HEK293 (cell line): ENCODE measurements around the gene EBLN2.

Experiments
- CTCF ChIA-PET: fragments of 350-600 bp; formaldehyde crosslinking; extraction: SDS; loops from one replicate; lab custom pipeline; 2021; ENCODE audit warnings: antibody characterized with exemption; lab: Yijun Ruan, JAX
- POLR2A ChIA-PET: fragments of 300-600 bp; formaldehyde crosslinking; extraction: SDS; loops from one replicate; lab custom pipeline; 2020; ENCODE audit warnings: antibody characterized with exemption, inconsistent platforms; lab: Yijun Ruan, JAX
- H3K27ac ChIP-seq: fragments of 200-500 bp; sonication (Bioruptor generic); 2 replicates; pipeline ENCODE4 v1.5.1; 2014; ENCODE audit warnings: low read depth, low read length, control low read depth, inconsistent platforms; ENCODE audit errors: extremely low read depth
- H3K36me3 ChIP-seq, 2 experiments: fragments of 200-500 bp in 1 of 2; sonication (Bioruptor generic) in 1 of 2; 1 replicate in 1 of 2; 2 replicates in 1 of 2; pipeline ENCODE4 v1.5.1; 2014 to 2017; ENCODE audit warnings: inconsistent platforms in 2 of 2, low read length in 2 of 2; ENCODE audit not compliant: control insufficient read depth in 2 of 2, insufficient read depth in 1 of 2
- H3K4me1 ChIP-seq: fragments of 200-500 bp; sonication (Bioruptor generic); 2 replicates; pipeline ENCODE4 v1.5.1; 2014; ENCODE audit warnings: mild to moderate bottlenecking, low read length, inconsistent platforms; ENCODE audit not compliant: control insufficient read depth, insufficient read depth
- H3K4me3 ChIP-seq: 2 replicates; pipeline ENCODE4 v1.5.1; 2011; ENCODE audit warnings: low read depth, mild to moderate bottlenecking, control low read depth, low read length, moderate library complexity
- H3K9me3 ChIP-seq: fragments of 200-500 bp; sonication (Bioruptor generic); 2 replicates; pipeline ENCODE4 v1.5.1; 2014; ENCODE audit warnings: low read depth, low read length, inconsistent platforms; ENCODE audit not compliant: control insufficient read depth, insufficient read depth
- HOXD13 ChIP-seq: sonication (generic); formaldehyde crosslinking; IDR thresholded peaks from 2 replicates; pipeline ENCODE4 v1.8.0; 2022; ENCODE audit warnings: missing genetic modification reagents, borderline replicate concordance
- KLF8 ChIP-seq: fragments of 450-650 bp; formaldehyde crosslinking; IDR thresholded peaks from 2 replicates; pipeline ENCODE4 v1.5.1; 2016; ENCODE audit warnings: missing biosample characterization, missing genetic modification characterization
- SP7 ChIP-seq: fragments of 450-650 bp; formaldehyde crosslinking; IDR thresholded peaks from 2 replicates; pipeline ENCODE4 v1.5.1; 2016; ENCODE audit warnings: missing biosample characterization, missing genetic modification characterization
- ZFP3 ChIP-seq: fragments of 450-650 bp; formaldehyde crosslinking; IDR thresholded peaks from 2 replicates; pipeline ENCODE4 v1.5.1; 2016; ENCODE audit warnings: low read depth, missing biosample characterization, missing genetic modification characterization
- ZIC2 ChIP-seq: fragments of 450-650 bp; formaldehyde crosslinking; IDR thresholded peaks from 2 replicates; pipeline ENCODE4 v1.5.1; 2016; ENCODE audit warnings: missing biosample characterization, missing genetic modification characterization
- ZNF16 ChIP-seq: fragments of 450-650 bp; formaldehyde crosslinking; IDR thresholded peaks from 2 replicates; pipeline ENCODE4 v1.5.1; 2016; ENCODE audit warnings: low read depth, missing biosample characterization, missing genetic modification characterization
- ZNF24 ChIP-seq: fragments of 450-650 bp; formaldehyde crosslinking; IDR thresholded peaks from 2 replicates; pipeline ENCODE4 v1.5.1; 2016; ENCODE audit warnings: missing biosample characterization, missing genetic modification characterization
- ZNF302 ChIP-seq: fragments of 450-650 bp; formaldehyde crosslinking; IDR thresholded peaks from 2 replicates; pipeline ENCODE4 v1.5.1; 2016; ENCODE audit warnings: missing biosample characterization, missing genetic modification characterization, low read depth
- ZNF404 ChIP-seq: fragments of 450-650 bp; formaldehyde crosslinking; IDR thresholded peaks from 2 replicates; pipeline ENCODE4 v1.5.1; 2017; ENCODE audit warnings: missing biosample characterization, missing genetic modification characterization
- ZNF423 ChIP-seq: fragments of 450-650 bp; formaldehyde crosslinking; IDR thresholded peaks from 2 replicates; pipeline ENCODE4 v1.5.1; 2016; ENCODE audit warnings: missing biosample characterization, missing genetic modification characterization
- ZNF510 ChIP-seq: fragments of 450-650 bp; formaldehyde crosslinking; IDR thresholded peaks from 2 replicates; pipeline ENCODE4 v1.5.1; 2018; ENCODE audit warnings: mild to moderate bottlenecking, missing genetic modification characterization, missing biosample characterization; ENCODE audit not compliant: insufficient replicate concordance
- ZNF560 ChIP-seq: fragments of 450-650 bp; formaldehyde crosslinking; IDR thresholded peaks from 2 replicates; pipeline ENCODE4 v1.5.1; 2017; ENCODE audit warnings: missing biosample characterization, missing genetic modification characterization, borderline replicate concordance
- ZNF677 ChIP-seq: fragments of 450-650 bp; IDR thresholded peaks from 2 replicates; pipeline ENCODE4 v1.5.0; 2018; ENCODE audit warnings: missing biosample characterization, mild to moderate bottlenecking, missing genetic modification characterization, moderate library complexity
- ZNF837 ChIP-seq: fragments of 450-650 bp; formaldehyde crosslinking; IDR thresholded peaks from 2 replicates; pipeline ENCODE4 v1.5.1; 2016; ENCODE audit warnings: missing biosample characterization, missing genetic modification characterization
- ZSCAN30 ChIP-seq: fragments of 450-650 bp; IDR thresholded peaks from 2 replicates; pipeline ENCODE4 v1.5.1; 2018; ENCODE audit warnings: missing biosample characterization, mild to moderate bottlenecking, missing genetic modification characterization, moderate library complexity
- TF ChIP-seq, protein P1 (sequence below): IDR thresholded peaks from 2 replicates; pipeline ENCODE4 v1.6.1; 2011; ENCODE audit warnings: mild to moderate bottlenecking, low read depth, low read length, borderline replicate concordance
- TF ChIP-seq, protein P2 (sequence below): fragments of 450-650 bp; formaldehyde crosslinking; IDR thresholded peaks from 2 replicates; pipeline ENCODE4 v1.5.1; 2016; ENCODE audit warnings: missing biosample characterization, missing genetic modification characterization
- TF ChIP-seq, protein P3 (sequence below): fragments of 450-650 bp; formaldehyde crosslinking; IDR thresholded peaks from 2 replicates; pipeline ENCODE4 v1.5.1; 2017; ENCODE audit warnings: missing biosample characterization, mild to moderate bottlenecking, missing genetic modification characterization, moderate library complexity
- TF ChIP-seq, protein P4 (sequence below): fragments of 450-650 bp; formaldehyde crosslinking; IDR thresholded peaks from 2 replicates; pipeline ENCODE4 v1.5.1; 2016; ENCODE audit warnings: missing biosample characterization, missing genetic modification characterization
- TF ChIP-seq, protein P5 (sequence below): fragments of 450-650 bp; formaldehyde crosslinking; IDR thresholded peaks from 2 replicates; pipeline ENCODE4 v1.5.1; 2017; ENCODE audit warnings: missing biosample characterization, missing genetic modification characterization

The EBLN2 gene

DNA sequence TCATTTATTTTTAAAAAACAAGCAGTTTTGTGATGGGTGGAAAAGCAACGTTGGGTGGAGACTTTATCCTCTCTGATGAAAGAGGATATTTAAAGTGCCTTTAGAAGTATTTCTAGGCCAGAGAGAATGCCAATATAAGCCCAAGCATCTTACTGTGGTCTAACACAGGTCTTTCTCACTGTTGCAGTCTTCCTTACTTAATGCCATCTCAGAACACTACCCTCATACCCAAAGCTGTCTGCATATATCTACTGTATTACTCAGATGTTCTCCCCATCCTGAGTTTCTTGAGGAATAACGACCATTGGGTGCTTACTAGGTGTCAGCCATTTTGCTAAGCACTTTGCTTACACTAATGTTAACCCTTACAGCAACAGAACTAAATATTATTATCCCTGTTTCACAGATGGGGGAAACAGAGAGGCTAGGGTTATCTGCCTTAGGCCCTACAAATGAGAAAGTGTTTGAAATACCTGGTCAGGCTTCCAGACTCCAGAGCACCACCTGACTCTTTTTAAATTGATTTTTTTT lies 29.8 kb upstream of the EBLN2 start:
- TF ChIP-seq ZNF560 (tag by site-specific recombination) = no peak
- no peak for TF ChIP-seq ZNF423 (tag by site-specific recombination)
- no peak overlapping the region for H3K4me3 ChIP-seq
- H3K4me1 ChIP-seq = peaks cover 7% of the 10 kb centered on the region
- no peaks in the 10 kb centered on the region for H3K9me3 ChIP-seq
- ChIA-PET POLR2A (no interaction called here), CTCF (no interaction called here)
- no peaks in the 10 kb centered on the region for H3K36me3 ChIP-seq
- no peak overlapping the region for H3K27ac ChIP-seq

DNA sequence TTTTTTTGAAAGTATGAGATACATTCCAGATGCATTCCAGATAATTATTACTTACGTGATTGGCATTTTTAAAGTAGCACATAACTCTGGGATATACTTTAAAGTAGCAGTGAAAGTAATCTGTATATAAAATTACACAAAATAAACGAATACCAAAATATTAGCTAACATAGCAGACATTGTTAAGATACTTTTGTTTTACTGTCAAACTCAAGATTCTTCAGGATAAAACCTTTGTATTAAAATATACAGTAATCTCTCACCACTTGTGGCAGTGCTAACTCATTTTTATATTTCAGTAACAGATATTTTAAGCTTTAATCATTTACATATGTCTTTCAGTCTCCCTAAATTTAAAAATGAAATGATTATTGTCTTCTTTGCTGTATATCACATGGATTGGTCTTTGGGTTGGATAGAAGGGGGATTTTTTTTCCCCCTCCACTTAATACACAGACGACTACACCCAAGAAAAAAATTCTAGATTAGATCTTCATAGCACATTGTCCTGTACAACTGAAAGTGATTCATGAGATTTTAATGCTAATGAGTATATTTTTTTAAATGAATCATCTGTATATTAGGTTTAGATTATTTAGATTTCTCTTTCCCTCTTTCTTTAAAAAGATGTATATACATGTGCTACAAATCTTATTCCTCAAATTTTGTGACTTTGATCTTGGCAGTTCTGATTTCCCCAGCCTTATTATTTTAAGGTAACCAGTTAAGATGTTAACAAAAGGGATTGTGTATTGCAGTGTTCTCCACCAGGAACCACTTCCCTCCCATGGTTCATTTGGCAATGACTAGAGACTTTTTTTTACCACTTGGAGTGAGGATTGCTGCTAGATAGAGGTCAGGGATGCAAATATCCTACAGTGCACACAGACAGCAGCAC lies 24.5 kb upstream of the EBLN2 start:
- Histone ChIP-seq H3K9me3 (no peaks in the 10 kb centered on the region), H3K27ac (no peak overlapping the region), H3K36me3 (no peaks in the 10 kb centered on the region), H3K4me1 (peaks cover 20% of the 10 kb centered on the region), H3K4me3 (no peak overlapping the region)
- 0 out of 2 replicates have a peak, but pooled peaks have one; percentile 9 for TF ChIP-seq ZIC2 (tag by site-specific recombination)
- TF ChIP-seq KLF8 (tag by site-specific recombination) = no peak
- peak; percentile 13; the same call in 1 of the 2 replicates for TF ChIP-seq SP7 (tag by site-specific recombination)
- TF ChIP-seq ZFP3 (tag by site-specific recombination) = no peak
- peak; percentile 42; the same call in 1 of the 2 replicates for TF ChIP-seq ZSCAN30 (tag by site-specific recombination)
- no peak for TF ChIP-seq ZNF16
- no peak for TF ChIP-seq ZNF404 (tag by site-specific recombination)
- no peak for TF ChIP-seq ZNF837 (tag by site-specific recombination)
- TF ChIP-seq, protein P1, sequence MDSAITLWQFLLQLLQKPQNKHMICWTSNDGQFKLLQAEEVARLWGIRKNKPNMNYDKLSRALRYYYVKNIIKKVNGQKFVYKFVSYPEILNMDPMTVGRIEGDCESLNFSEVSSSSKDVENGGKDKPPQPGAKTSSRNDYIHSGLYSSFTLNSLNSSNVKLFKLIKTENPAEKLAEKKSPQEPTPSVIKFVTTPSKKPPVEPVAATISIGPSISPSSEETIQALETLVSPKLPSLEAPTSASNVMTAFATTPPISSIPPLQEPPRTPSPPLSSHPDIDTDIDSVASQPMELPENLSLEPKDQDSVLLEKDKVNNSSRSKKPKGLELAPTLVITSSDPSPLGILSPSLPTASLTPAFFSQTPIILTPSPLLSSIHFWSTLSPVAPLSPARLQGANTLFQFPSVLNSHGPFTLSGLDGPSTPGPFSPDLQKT = no peak
- TF ChIP-seq HOXD13 (CRISPR knock-in tag) = no peak
- TF ChIP-seq, protein P2, sequence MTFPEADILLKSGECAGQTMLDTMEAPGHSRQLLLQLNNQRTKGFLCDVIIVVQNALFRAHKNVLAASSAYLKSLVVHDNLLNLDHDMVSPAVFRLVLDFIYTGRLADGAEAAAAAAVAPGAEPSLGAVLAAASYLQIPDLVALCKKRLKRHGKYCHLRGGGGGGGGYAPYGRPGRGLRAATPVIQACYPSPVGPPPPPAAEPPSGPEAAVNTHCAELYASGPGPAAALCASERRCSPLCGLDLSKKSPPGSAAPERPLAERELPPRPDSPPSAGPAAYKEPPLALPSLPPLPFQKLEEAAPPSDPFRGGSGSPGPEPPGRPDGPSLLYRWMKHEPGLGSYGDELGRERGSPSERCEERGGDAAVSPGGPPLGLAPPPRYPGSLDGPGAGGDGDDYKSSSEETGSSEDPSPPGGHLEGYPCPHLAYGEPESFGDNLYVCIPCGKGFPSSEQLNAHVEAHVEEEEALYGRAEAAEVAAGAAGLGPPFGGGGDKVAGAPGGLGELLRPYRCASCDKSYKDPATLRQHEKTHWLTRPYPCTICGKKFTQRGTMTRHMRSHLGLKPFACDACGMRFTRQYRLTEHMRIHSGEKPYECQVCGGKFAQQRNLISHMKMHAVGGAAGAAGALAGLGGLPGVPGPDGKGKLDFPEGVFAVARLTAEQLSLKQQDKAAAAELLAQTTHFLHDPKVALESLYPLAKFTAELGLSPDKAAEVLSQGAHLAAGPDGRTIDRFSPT (tag by site-specific recombination) = no peak
- no peak for TF ChIP-seq ZNF677 (tag by site-specific recombination)
- TF ChIP-seq, protein P3, sequence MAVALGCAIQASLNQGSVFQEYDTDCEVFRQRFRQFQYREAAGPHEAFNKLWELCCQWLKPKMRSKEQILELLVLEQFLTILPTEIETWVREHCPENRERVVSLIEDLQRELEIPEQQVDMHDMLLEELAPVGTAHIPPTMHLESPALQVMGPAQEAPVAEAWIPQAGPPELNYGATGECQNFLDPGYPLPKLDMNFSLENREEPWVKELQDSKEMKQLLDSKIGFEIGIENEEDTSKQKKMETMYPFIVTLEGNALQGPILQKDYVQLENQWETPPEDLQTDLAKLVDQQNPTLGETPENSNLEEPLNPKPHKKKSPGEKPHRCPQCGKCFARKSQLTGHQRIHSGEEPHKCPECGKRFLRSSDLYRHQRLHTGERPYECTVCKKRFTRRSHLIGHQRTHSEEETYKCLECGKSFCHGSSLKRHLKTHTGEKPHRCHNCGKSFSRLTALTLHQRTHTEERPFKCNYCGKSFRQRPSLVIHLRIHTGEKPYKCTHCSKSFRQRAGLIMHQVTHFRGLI (tag by site-specific recombination) = no peak
- POLR2A ChIA-PET = no interaction called here
- CTCF ChIA-PET = interaction anchor here (0.6 kb wide), 2 partner anchors 547 to 1172 kb away, joined by 3 read pairs; no protein-coding TSS in a partner anchor

DNA sequence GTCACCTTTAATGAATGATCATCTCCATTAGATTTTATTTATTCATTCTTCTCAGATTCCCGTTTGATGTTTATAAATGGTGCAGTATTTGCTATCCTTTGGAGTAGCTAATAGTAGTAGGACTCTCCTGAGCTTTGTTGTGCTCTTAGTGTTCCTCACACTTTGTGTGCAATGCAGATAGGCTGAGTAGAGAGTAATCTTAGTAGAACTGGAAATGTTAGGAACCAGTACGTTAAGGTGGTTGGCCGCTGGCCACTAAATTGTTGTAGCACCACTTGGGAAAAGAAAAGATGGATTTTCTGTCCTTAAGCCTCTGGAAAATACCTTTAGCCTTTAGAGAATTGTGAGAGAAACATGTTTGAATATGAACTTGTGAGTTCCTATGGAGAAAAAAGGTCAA lies 19.9 kb upstream of the EBLN2 start:
- no peak overlapping the region for H3K27ac ChIP-seq
- POLR2A ChIA-PET = no interaction called here
- no peaks in the 10 kb centered on the region for H3K9me3 ChIP-seq
- CTCF ChIA-PET = no interaction called here
- peaks cover 20% of the 10 kb centered on the region for H3K4me1 ChIP-seq
- no peaks in the 10 kb centered on the region for H3K36me3 ChIP-seq
- H3K4me3 ChIP-seq = no peak overlapping the region
- TF ChIP-seq ZNF302 (tag by site-specific recombination) (no peak), ZNF24 (tag by site-specific recombination) (no peak), ZNF510 (tag by site-specific recombination) (no peak)
- TF ChIP-seq, protein P4, sequence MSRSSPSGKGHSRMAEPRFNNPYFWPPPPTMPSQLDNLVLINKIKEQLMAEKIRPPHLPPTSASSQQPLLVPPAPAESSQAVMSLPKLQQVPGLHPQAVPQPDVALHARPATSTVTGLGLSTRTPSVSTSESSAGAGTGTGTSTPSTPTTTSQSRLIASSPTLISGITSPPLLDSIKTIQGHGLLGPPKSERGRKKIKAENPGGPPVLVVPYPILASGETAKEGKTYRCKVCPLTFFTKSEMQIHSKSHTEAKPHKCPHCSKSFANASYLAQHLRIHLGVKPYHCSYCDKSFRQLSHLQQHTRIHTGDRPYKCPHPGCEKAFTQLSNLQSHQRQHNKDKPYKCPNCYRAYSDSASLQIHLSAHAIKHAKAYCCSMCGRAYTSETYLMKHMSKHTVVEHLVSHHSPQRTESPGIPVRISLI = no peak
- TF ChIP-seq, protein P5, sequence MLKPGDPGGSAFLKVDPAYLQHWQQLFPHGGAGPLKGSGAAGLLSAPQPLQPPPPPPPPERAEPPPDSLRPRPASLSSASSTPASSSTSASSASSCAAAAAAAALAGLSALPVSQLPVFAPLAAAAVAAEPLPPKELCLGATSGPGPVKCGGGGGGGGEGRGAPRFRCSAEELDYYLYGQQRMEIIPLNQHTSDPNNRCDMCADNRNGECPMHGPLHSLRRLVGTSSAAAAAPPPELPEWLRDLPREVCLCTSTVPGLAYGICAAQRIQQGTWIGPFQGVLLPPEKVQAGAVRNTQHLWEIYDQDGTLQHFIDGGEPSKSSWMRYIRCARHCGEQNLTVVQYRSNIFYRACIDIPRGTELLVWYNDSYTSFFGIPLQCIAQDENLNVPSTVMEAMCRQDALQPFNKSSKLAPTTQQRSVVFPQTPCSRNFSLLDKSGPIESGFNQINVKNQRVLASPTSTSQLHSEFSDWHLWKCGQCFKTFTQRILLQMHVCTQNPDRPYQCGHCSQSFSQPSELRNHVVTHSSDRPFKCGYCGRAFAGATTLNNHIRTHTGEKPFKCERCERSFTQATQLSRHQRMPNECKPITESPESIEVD (tag by site-specific recombination) = 0 out of 2 replicates have a peak, but pooled peaks have one; percentile 21
- TF ChIP-seq, protein P3 (tag by site-specific recombination) = peak; percentile 96
